Immature natural killer cell (primary cell): ENCODE results near the gene SLC24A4. TPM values are rescaled to one million over a fixed set of nuclear protein-coding genes. Genes with fewer than 3 reads are reported as not detected.

Source experiments
- DNase-seq, 3 donors: peaks; one replicate each; pipeline ENCODE4 v3.0.0; 2022; ENCODE audit warnings: mixed read lengths in 1 of 3
- H3K27ac Mint-ChIP-seq, 6 donors: one replicate each; pipeline ENCODE4 v1.8.0; 2020; ENCODE audit warnings: mixed read lengths in 6 of 6, mild to moderate bottlenecking in 5 of 6, inconsistent platforms in 4 of 6, moderate library complexity in 3 of 6
- H3K27me3 Mint-ChIP-seq, 3 donors: one replicate each; pipeline ENCODE4 v1.8.0; 2020 to 2021; ENCODE audit warnings: low read depth in 3 of 3, mild to moderate bottlenecking in 3 of 3, mixed read lengths in 3 of 3, moderate library complexity in 3 of 3, inconsistent platforms in 1 of 3
- H3K36me3 Mint-ChIP-seq, 3 donors: one replicate each; pipeline ENCODE4 v1.8.0; 2020; ENCODE audit warnings: mixed read lengths in 3 of 3, inconsistent platforms in 2 of 3, mild to moderate bottlenecking in 2 of 3
- H3K4me1 Mint-ChIP-seq, 2 donors: one replicate each; pipeline ENCODE4 v1.8.0; 2020; ENCODE audit warnings: inconsistent platforms in 2 of 2, mild to moderate bottlenecking in 2 of 2, mixed read lengths in 2 of 2, moderate library complexity in 1 of 2
- H3K4me3 Mint-ChIP-seq, 5 donors: one replicate each; pipeline ENCODE4 v1.8.0; 2020; ENCODE audit warnings: mild to moderate bottlenecking in 5 of 5, mixed read lengths in 5 of 5, inconsistent platforms in 3 of 5, moderate library complexity in 3 of 5
- H3K9me3 Mint-ChIP-seq, 6 donors: one replicate each; pipeline ENCODE4 v1.8.0; 2020; ENCODE audit warnings: mild to moderate bottlenecking in 6 of 6, mixed read lengths in 6 of 6, inconsistent platforms in 4 of 6, moderate library complexity in 3 of 6
- polyA plus RNA-seq, 3 donors: library from polyadenylated mRNA; unstranded; fragments of 300-500 nt; fragmentation: Illumina TruSeq; gene quantifications; one replicate each; pipeline ENCODE4 v1.2.3, GENCODE V29; 2021

Gene SLC24A4
- polyA plus RNA-seq, 3 donors from 2014 or later = 0.05 to 0.52 (median 0.12) TPM

GRCh38 chr14:92481811-92482555 is 159.0 kb downstream of the SLC24A4 start:
- H3K9me3 Mint-ChIP-seq = no peaks in the 10 kb centered on the region

GRCh38 chr14:92482621-92483319 is 159.8 kb downstream of the SLC24A4 start:
- Mint-ChIP-seq H3K4me3 (no peak overlapping the region), H3K27me3 (peaks cover 4 to 7% (median 5%) of the 10 kb centered on the region in 3 donors)

More at GRCh38 chr14:92481811-92482555, 159.0 kb downstream of the SLC24A4 start:
- peaks cover 4 to 7% (median 5%) of the 10 kb centered on the region in 3 donors for H3K27me3 Mint-ChIP-seq
- no peak for DNase-seq
- H3K36me3 Mint-ChIP-seq = no peaks in the 10 kb centered on the region
- H3K4me3 Mint-ChIP-seq = no peak overlapping the region
- H3K4me1 Mint-ChIP-seq = no peaks in the 10 kb centered on the region
- no peak overlapping the region for H3K27ac Mint-ChIP-seq

GRCh38 chr14:92484132-92484823 is 161.3 kb downstream of the SLC24A4 start:
- no peak for DNase-seq
- peaks cover 2 to 7% (median 6%) of the 10 kb centered on the region in 3 donors for H3K27me3 Mint-ChIP-seq
- H3K9me3 Mint-ChIP-seq = no peaks in the 10 kb centered on the region
- no peak overlapping the region for H3K27ac Mint-ChIP-seq
- no peak overlapping the region for H3K4me3 Mint-ChIP-seq
- H3K4me1 Mint-ChIP-seq = no peaks in the 10 kb centered on the region
- H3K36me3 Mint-ChIP-seq = no peaks in the 10 kb centered on the region

More at GRCh38 chr14:92482621-92483319, 159.8 kb downstream of the SLC24A4 start:
- Mint-ChIP-seq H3K9me3 (no peaks in the 10 kb centered on the region), H3K27ac (no peak overlapping the region), H3K36me3 (no peaks in the 10 kb centered on the region), H3K4me1 (no peaks in the 10 kb centered on the region)
- DNase-seq = no peak

GRCh38 chr14:92486881-92487280 is 163.9 kb downstream of the SLC24A4 start:
- DNase-seq = no peak
- H3K27me3 Mint-ChIP-seq = peaks cover 3 to 12% (median 7%) of the 10 kb centered on the region in 3 donors
- H3K9me3 Mint-ChIP-seq = no peaks in the 10 kb centered on the region
- H3K27ac Mint-ChIP-seq = no peak overlapping the region
- H3K4me3 Mint-ChIP-seq = no peak overlapping the region
- H3K36me3 Mint-ChIP-seq = no peaks in the 10 kb centered on the region
- H3K4me1 Mint-ChIP-seq = no peaks in the 10 kb centered on the region

GRCh38 chr14:92487513-92488133 is 164.7 kb downstream of the SLC24A4 start:
- H3K4me1 Mint-ChIP-seq = no peaks in the 10 kb centered on the region
- H3K9me3 Mint-ChIP-seq = no peaks in the 10 kb centered on the region
- peak overlapping the region in 1 of 6 donors; percentile 26 for H3K27ac Mint-ChIP-seq
- peaks cover 3 to 12% (median 8%) of the 10 kb centered on the region in 3 donors for H3K27me3 Mint-ChIP-seq
- H3K4me3 Mint-ChIP-seq = no peak overlapping the region
- no peak for DNase-seq
- no peaks in the 10 kb centered on the region for H3K36me3 Mint-ChIP-seq

- DNase-seq = no peak
- no peaks in the 10 kb centered on the region for H3K9me3 Mint-ChIP-seq
- peaks cover 3 to 9% (median 5%) of the 10 kb centered on the region in 3 donors for H3K27me3 Mint-ChIP-seq
- peak overlapping the region in 1 of 6 donors; percentile 44 for H3K27ac Mint-ChIP-seq
- no peak overlapping the region for H3K4me3 Mint-ChIP-seq
- H3K4me1 Mint-ChIP-seq = no peaks in the 10 kb centered on the region
- H3K36me3 Mint-ChIP-seq = no peaks in the 10 kb centered on the region
These were observed 166.7 kb downstream of the SLC24A4 start for GRCh38 chr14:92489394-92490238.

GRCh38 chr14:92490239-92490959 is 167.4 kb downstream of the SLC24A4 start:
- H3K4me1 Mint-ChIP-seq = no peaks in the 10 kb centered on the region
- no peak overlapping the region for H3K4me3 Mint-ChIP-seq
- H3K36me3 Mint-ChIP-seq = no peaks in the 10 kb centered on the region
- DNase-seq = no peak
- H3K27ac Mint-ChIP-seq = no peak overlapping the region
- peaks cover 3 to 9% (median 5%) of the 10 kb centered on the region in 3 donors for H3K27me3 Mint-ChIP-seq
- no peaks in the 10 kb centered on the region for H3K9me3 Mint-ChIP-seq

- Mint-ChIP-seq H3K36me3 (no peaks in the 10 kb centered on the region), H3K27me3 (peaks cover 5 to 9% (median 5%) of the 10 kb centered on the region in 3 donors), H3K9me3 (no peaks in the 10 kb centered on the region), H3K4me3 (no peak overlapping the region), H3K27ac (no peak overlapping the region), H3K4me1 (peaks cover 11 to 12% of the 10 kb centered on the region in 2 donors)
- no peak for DNase-seq
These were observed 168.8 kb downstream of the SLC24A4 start for GRCh38 chr14:92491782-92492181.

GRCh38 chr14:92492258-92492657 is 169.3 kb downstream of the SLC24A4 start:
- no peak overlapping the region for H3K27ac Mint-ChIP-seq
- no peak overlapping the region for H3K4me3 Mint-ChIP-seq
- no peak for DNase-seq
- H3K4me1 Mint-ChIP-seq = peaks cover 16 to 17% of the 10 kb centered on the region in 2 donors
- H3K27me3 Mint-ChIP-seq = peaks cover 5 to 9% (median 8%) of the 10 kb centered on the region in 3 donors
- no peaks in the 10 kb centered on the region for H3K36me3 Mint-ChIP-seq
- no peaks in the 10 kb centered on the region for H3K9me3 Mint-ChIP-seq

- no peak overlapping the region for H3K27ac Mint-ChIP-seq
- H3K4me1 Mint-ChIP-seq = peaks cover 22 to 24% of the 10 kb centered on the region in 2 donors
- H3K27me3 Mint-ChIP-seq = peaks cover 5 to 9% (median 8%) of the 10 kb centered on the region in 3 donors
- no peak for DNase-seq
- no peaks in the 10 kb centered on the region for H3K9me3 Mint-ChIP-seq
- no peaks in the 10 kb centered on the region for H3K36me3 Mint-ChIP-seq
- no peak overlapping the region for H3K4me3 Mint-ChIP-seq
These were observed 170.1 kb downstream of the SLC24A4 start for GRCh38 chr14:92493024-92493423.

- H3K27ac Mint-ChIP-seq = no peak overlapping the region
- peaks cover 22 to 24% of the 10 kb centered on the region in 2 donors for H3K4me1 Mint-ChIP-seq
- no peak overlapping the region for H3K4me3 Mint-ChIP-seq
- peaks cover 5 to 8% (median 8%) of the 10 kb centered on the region in 3 donors for H3K27me3 Mint-ChIP-seq
- H3K9me3 Mint-ChIP-seq = no peaks in the 10 kb centered on the region
- DNase-seq = no peak
- H3K36me3 Mint-ChIP-seq = no peaks in the 10 kb centered on the region
These were observed 170.5 kb downstream of the SLC24A4 start for GRCh38 chr14:92493492-92493891.

- H3K27ac Mint-ChIP-seq = no peak overlapping the region
- H3K27me3 Mint-ChIP-seq = peaks cover 5 to 8% (median 5%) of the 10 kb centered on the region in 3 donors
- no peak for DNase-seq
- H3K4me3 Mint-ChIP-seq = no peak overlapping the region
- H3K4me1 Mint-ChIP-seq = peaks cover 22 to 24% of the 10 kb centered on the region in 2 donors
- H3K9me3 Mint-ChIP-seq = no peaks in the 10 kb centered on the region
- H3K36me3 Mint-ChIP-seq = no peaks in the 10 kb centered on the region
These were observed 171.5 kb downstream of the SLC24A4 start for GRCh38 chr14:92494512-92494911.
